K562 (cell line): ENCODE results near the gene LRFN4. TPM values are rescaled to one million over a fixed set of nuclear protein-coding genes. Genes with fewer than 3 reads are reported as not detected.

ENCODE experiments used
- ESRRA ChIP-seq: fragments of 450-650 bp; IDR thresholded peaks from 2 replicates; pipeline ENCODE4 v1.6.1; 2014; ENCODE audit warnings: low read depth, mild to moderate bottlenecking, moderate library complexity, borderline replicate concordance
- IRF2 ChIP-seq: sonication (generic); formaldehyde crosslinking; IDR thresholded peaks from 2 replicates; pipeline ENCODE4 v1.8.1; 2022; ENCODE audit warnings: mild to moderate bottlenecking, missing genetic modification reagents
- MCM5 ChIP-seq: fragments of 450-650 bp; IDR thresholded peaks from 2 replicates; pipeline ENCODE4 v1.6.1; 2016; ENCODE audit warnings: low read depth
- MYC ChIP-seq, 2 experiments: fragments of 250-450 bp in 1 of 2; sonication (Bioruptor Pico) in 1 of 2; IDR thresholded peaks; 2 replicates each; pipeline versions ENCODE4 v1.5.1 to v1.6.1; 2012 to 2021; ENCODE audit warnings: low read depth in 2 of 2, borderline replicate concordance in 1 of 2, improper control_type of control experiment in 1 of 2, low read length in 1 of 2, mild to moderate bottlenecking in 1 of 2, moderate library complexity in 1 of 2
- NCOA6 ChIP-seq: fragments of 450-650 bp; IDR thresholded peaks from 2 replicates; pipeline ENCODE4 v1.6.1; 2017; ENCODE audit warnings: mild to moderate bottlenecking
- NFXL1 ChIP-seq: fragments of 450-650 bp; formaldehyde crosslinking; IDR thresholded peaks from 2 replicates; pipeline ENCODE4 v1.4.0; 2021; ENCODE audit warnings: mild to moderate bottlenecking
- RNF2 ChIP-seq: sonication (generic); IDR thresholded peaks from 2 replicates; pipeline ENCODE4 v1.6.1; 2016
- STAG1 ChIP-seq: sonication (generic); formaldehyde crosslinking; IDR thresholded peaks from 2 replicates; pipeline ENCODE4 v1.5.0; 2020; ENCODE audit warnings: missing genetic modification reagents, borderline replicate concordance
- TBP ChIP-seq: optimal IDR thresholded peaks from 2 replicates; pipeline ENCODE3; 2011; ENCODE audit warnings: low read depth, low read length, improper control_type of control experiment
- ZNF586 ChIP-seq: fragments of 450-650 bp; formaldehyde crosslinking; conservative IDR thresholded peaks from 2 replicates; pipeline ENCODE4 v1.4.0; 2020; ENCODE audit warnings: mild to moderate bottlenecking, moderate library complexity
- polyA plus RNA-seq, 8 experiments: library from polyadenylated mRNA; depleted of rRNA in 4 of 8; stranded (reverse) in 5 of 8; unstranded in 3 of 8; fragments of >200 nt; fragmentation: Nextera tagmentation in 2 of 8; fragmentation: Illumina TruSeq in 1 of 8; extraction: Ambion mirVana in 2 of 8; extraction: Trizol in 1 of 8; gene quantifications; 2 replicates each; pipeline versions ENCODE4 v1.2.1 to v1.2.3, GENCODE V29; 2011 to 2014; ENCODE audit warnings: inconsistent platforms in 1 of 8, missing spikeins in 1 of 8
- total RNA-seq, 7 experiments: library from RNA; depleted of rRNA in 6 of 7; stranded (reverse); fragments of >200 nt in 6 of 7; fragmentation: Illumina TruSeq in 2 of 7; extraction: Trizol in 2 of 7; gene quantifications; 2 replicates each; pipeline versions ENCODE4 v1.2.1 to v1.2.3, GENCODE V29; 2011 to 2021; ENCODE audit warnings: low replicate concordance in 1 of 7
- TF ChIP-seq, protein P1 (sequence below): sonication (generic); formaldehyde crosslinking; IDR thresholded peaks from 2 replicates; pipeline ENCODE4 v1.8.0; 2022; ENCODE audit warnings: missing genetic modification reagents, mild to moderate bottlenecking, borderline replicate concordance
- TF ChIP-seq, protein P2 (sequence below), 2 experiments: fragments of 450-650 bp; IDR thresholded peaks; 2 replicates each; pipeline ENCODE4 v1.6.1; 2016; ENCODE audit warnings: mild to moderate bottlenecking in 2 of 2, borderline replicate concordance in 1 of 2, low read depth in 1 of 2, moderate library complexity in 1 of 2
- TF ChIP-seq, protein P3 (sequence below), 2 experiments: fragments of 450-650 bp in 1 of 2; IDR thresholded peaks; 2 replicates each; pipeline ENCODE4 v1.6.1; 2011 to 2017; ENCODE audit warnings: low read depth in 2 of 2, antibody characterized with exemption in 1 of 2, borderline replicate concordance in 1 of 2, low read length in 1 of 2, mild to moderate bottlenecking in 1 of 2, mixed read lengths in 1 of 2; ENCODE audit not compliant: control insufficient read depth in 1 of 2

Gene LRFN4
- total and polyA plus RNA-seq, 9 of the 15 experiments (the other 6 are each of a cell fraction or from before 2014, with no cell fraction given): 0.10 to 60.1 (median 6.7) TPM

DNA sequence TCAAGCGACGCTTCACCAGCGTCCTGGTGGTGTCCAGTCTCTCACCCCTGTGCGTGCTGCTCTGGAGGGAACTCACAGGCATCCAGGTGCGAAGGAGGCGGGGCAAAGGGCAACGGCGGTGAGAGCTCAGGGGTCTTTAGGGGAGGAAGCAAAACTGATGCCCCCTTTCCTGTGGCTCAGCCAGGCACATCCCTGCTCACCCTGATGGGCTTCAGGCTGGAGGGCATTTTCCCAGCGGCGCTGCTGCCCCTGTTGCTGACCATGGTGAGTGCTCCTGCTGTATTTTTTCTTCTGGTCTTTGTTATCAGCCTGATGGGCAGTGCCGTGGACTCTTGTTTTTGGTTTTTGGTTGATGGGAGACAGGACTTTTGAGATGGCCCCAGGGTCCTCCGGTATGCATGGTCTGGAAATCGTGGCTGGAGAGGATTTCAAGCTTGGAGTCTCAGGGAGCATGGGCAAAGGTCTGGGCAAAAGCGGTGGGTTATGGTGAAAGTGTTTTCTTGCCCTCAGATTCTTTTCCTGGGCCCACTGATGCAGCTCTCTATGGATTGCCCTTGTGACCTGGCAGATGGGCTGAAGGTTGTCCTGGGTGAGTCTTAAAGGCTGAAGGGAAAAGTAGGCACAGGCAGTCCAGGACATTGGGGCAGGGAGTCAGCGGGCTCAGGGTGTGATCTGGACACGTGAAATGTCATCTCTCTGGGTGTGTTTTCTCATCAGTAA lies 12.9 kb upstream of the LRFN4 start (continued):
- TF ChIP-seq, protein P1, sequence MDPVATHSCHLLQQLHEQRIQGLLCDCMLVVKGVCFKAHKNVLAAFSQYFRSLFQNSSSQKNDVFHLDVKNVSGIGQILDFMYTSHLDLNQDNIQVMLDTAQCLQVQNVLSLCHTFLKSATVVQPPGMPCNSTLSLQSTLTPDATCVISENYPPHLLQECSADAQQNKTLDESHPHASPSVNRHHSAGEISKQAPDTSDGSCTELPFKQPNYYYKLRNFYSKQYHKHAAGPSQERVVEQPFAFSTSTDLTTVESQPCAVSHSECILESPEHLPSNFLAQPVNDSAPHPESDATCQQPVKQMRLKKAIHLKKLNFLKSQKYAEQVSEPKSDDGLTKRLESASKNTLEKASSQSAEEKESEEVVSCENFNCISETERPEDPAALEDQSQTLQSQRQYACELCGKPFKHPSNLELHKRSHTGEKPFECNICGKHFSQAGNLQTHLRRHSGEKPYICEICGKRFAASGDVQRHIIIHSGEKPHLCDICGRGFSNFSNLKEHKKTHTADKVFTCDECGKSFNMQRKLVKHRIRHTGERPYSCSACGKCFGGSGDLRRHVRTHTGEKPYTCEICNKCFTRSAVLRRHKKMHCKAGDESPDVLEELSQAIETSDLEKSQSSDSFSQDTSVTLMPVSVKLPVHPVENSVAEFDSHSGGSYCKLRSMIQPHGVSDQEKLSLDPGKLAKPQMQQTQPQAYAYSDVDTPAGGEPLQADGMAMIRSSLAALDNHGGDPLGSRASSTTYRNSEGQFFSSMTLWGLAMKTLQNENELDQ (CRISPR knock-in tag): no peak
- TF ChIP-seq NCOA6: no peak
- TF ChIP-seq STAG1: no peak
- TF ChIP-seq ZNF586 (CRISPR knock-in tag): no peak
- TF ChIP-seq, protein P2, sequence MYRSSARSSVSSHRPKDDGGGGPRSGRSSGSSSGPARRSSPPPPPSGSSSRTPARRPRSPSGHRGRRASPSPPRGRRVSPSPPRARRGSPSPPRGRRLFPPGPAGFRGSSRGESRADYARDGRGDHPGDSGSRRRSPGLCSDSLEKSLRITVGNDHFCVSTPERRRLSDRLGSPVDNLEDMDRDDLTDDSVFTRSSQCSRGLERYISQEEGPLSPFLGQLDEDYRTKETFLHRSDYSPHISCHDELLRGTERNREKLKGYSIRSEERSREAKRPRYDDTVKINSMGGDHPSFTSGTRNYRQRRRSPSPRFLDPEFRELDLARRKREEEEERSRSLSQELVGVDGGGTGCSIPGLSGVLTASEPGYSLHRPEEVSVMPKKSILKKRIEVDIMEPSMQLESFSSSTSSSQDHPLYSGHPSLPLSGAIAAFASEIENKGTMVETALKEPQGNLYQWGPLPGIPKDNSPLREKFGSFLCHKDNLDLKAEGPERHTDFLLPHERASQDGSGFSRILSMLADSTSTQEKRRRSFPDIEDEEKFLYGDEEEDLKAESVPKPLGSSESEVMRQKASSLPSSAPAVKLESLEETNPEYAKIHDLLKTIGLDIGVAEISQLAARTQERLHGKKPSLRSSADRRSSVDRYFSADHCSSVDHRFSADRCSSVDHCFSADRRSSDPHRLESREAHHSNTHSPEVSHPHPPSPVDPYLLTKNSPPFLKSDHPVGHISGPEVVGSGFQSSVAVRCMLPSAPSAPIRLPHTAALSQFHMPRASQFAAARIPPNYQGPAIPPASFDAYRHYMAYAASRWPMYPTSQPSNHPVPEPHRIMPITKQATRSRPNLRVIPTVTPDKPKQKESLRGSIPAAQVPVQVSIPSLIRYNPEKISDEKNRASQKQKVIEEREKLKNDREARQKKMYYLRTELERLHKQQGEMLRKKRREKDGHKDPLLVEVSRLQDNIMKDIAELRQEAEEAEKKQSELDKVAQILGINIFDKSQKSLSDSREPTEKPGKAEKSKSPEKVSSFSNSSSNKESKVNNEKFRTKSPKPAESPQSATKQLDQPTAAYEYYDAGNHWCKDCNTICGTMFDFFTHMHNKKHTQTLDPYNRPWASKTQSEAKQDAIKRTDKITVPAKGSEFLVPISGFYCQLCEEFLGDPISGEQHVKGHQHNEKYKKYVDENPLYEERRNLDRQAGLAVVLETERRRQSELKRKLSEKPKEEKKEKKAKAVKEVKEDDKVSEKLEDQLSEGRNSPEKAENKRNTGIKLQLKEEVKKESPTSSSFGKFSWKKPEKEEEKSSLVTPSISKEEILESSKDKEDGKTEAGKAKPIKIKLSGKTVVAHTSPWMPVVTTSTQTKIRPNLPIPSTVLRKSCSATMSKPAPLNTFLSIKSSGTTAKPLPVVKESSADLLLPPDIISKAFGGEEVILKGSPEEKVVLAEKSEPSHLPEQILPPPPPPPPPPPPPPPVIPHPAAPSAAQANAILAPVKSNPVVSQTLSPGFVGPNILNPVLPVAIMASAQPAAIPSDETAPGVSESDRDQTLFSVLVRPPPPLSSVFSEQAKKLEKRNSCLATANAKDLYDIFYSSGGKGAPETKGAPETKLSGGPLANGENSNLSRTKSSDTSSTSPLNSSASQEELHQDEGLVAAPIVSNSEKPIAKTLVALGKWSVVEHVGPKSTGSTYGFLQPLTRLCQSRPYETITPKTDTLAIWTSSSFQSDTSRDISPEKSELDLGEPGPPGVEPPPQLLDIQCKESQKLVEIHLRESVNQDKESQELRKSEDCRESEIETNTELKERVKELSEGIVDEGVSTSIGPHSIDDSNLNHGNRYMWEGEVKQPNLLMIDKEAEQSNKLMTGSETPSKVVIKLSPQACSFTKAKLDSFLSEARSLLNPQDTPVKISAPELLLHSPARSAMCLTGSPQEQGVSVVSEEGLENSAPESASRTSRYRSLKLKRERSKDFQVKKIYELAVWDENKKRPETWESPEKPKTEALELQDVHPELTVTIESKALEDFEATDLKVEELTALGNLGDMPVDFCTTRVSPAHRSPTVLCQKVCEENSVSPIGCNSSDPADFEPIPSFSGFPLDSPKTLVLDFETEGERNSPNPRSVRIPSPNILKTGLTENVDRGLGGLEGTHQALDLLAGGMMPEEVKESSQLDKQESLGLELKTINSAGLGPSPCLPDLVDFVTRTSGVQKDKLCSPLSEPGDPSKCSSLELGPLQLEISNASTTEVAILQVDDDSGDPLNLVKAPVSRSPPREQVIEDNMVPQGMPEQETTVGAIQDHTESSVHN (IDR thresholded peaks at IDR 0.05; ENCODE audit: borderline replicate concordance in 1 of 2, low read depth in 1 of 2): no peak
- TF ChIP-seq, protein P3, sequence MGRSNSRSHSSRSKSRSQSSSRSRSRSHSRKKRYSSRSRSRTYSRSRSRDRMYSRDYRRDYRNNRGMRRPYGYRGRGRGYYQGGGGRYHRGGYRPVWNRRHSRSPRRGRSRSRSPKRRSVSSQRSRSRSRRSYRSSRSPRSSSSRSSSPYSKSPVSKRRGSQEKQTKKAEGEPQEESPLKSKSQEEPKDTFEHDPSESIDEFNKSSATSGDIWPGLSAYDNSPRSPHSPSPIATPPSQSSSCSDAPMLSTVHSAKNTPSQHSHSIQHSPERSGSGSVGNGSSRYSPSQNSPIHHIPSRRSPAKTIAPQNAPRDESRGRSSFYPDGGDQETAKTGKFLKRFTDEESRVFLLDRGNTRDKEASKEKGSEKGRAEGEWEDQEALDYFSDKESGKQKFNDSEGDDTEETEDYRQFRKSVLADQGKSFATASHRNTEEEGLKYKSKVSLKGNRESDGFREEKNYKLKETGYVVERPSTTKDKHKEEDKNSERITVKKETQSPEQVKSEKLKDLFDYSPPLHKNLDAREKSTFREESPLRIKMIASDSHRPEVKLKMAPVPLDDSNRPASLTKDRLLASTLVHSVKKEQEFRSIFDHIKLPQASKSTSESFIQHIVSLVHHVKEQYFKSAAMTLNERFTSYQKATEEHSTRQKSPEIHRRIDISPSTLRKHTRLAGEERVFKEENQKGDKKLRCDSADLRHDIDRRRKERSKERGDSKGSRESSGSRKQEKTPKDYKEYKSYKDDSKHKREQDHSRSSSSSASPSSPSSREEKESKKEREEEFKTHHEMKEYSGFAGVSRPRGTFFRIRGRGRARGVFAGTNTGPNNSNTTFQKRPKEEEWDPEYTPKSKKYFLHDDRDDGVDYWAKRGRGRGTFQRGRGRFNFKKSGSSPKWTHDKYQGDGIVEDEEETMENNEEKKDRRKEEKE (IDR thresholded peaks at IDR 0.05; ENCODE audit: borderline replicate concordance in 1 of 2, control insufficient read depth in 1 of 2, low read depth in 2 of 2, low read length in 1 of 2): no peak
- no peak for TF ChIP-seq NFXL1 (CRISPR knock-in tag)
- no peak for TF ChIP-seq RNF2
- no peak for TF ChIP-seq IRF2 (CRISPR knock-in tag)
- TF ChIP-seq TBP: no peak
- no peak for TF ChIP-seq MCM5
- TF ChIP-seq ESRRA: no peak
- no peak for TF ChIP-seq MYC (IDR thresholded peaks at IDR 0.05; ENCODE audit: low read depth, low read length)
- no peak for TF ChIP-seq MYC (CRISPR knock-in tag; IDR thresholded peaks at IDR 0.05; ENCODE audit: borderline replicate concordance, low read depth)
